GM12891 (cell line): Measurements from ENCODE around the gene OSBPL5.

Experiments used
- DNase-seq: peaks from one replicate; pipeline ENCODE4 v3.0.0; 2011; ENCODE audit warnings: low spot score; ENCODE audit not compliant: insufficient read length
- FAIRE-seq: peaks from 2 replicates; lab custom pipeline; 2011; peaks lifted over from hg19 to GRCh38; lab: Jason Lieb, UNC
- PAX5 ChIP-seq: IDR thresholded peaks from 2 replicates; pipeline ENCODE4 v1.6.1; 2011; ENCODE audit warnings: low read length, moderate library complexity, mild to moderate bottlenecking; ENCODE audit not compliant: insufficient read depth, severe bottlenecking
- POLR2A ChIP-seq: IDR thresholded peaks from 2 replicates; pipeline ENCODE4 v1.6.1; 2011; ENCODE audit warnings: low read depth, low read length, control low read depth
- POLR2AphosphoS5 ChIP-seq: IDR thresholded peaks from 2 replicates; pipeline ENCODE4 v1.6.1; 2011; ENCODE audit warnings: low read depth, low read length, control low read depth
- POU2F2 ChIP-seq: IDR thresholded peaks from 2 replicates; pipeline ENCODE4 v1.6.1; 2011; ENCODE audit warnings: low read depth, mild to moderate bottlenecking, control low read depth, low read length, moderate library complexity
- SPI1 ChIP-seq: IDR thresholded peaks from 2 replicates; pipeline ENCODE4 v1.6.1; 2011; ENCODE audit warnings: low read depth, low read length, control low read depth
- TAF1 ChIP-seq: IDR thresholded peaks from 2 replicates; pipeline ENCODE4 v1.6.1; 2011; ENCODE audit warnings: low read depth, low read length, control low read depth

OSBPL5 gene

DNA sequence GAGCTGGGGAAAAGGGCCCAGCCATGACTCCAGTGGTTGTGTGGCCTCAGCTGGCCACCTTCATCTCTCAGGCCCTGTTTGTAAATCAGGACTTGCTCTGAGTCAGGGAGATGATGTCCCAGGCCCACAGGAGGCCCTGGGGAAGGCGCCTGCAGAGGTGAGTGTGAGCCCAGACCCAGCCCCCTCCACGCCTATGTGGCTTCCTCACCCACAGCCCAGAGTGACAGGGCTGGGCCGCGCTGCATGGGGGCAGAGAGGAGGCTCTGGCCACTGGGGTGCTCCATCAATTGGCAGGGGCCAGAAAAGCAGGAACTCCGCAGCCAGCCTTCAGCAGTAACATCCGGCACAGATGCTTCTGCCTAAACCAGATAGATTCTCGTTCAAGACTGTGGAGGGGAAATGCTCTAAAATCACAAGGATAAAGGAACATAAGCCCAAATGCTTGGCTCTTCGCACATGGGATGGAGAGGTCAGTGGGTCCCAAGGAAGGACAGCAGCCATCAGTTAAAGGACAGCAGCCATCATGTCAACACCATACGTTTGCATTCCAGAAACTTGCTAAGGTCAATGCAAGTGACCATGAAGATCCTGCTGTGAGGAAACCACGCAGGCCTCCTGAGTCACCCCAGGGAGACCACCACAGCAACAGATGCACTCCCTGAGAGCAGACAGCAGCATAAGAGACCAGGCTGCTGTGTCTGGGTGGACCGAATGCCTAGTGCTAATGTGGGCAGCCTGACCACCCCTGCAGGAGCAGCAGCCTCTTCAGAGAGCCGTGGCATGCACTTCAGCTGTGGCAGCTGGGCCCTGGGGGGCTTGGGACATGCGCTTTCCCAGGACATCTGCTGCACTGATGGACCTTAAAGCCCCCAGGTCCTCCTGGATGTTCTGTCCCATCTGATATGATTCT is 28.3 kb downstream of the OSBPL5 start:
- TF ChIP-seq SPI1, result no peak
- TF ChIP-seq POU2F2, result no peak
- TF ChIP-seq POLR2A, result no peak
- TF ChIP-seq PAX5, result no peak
- DNase-seq (no peak), FAIRE-seq (no peak)

DNA sequence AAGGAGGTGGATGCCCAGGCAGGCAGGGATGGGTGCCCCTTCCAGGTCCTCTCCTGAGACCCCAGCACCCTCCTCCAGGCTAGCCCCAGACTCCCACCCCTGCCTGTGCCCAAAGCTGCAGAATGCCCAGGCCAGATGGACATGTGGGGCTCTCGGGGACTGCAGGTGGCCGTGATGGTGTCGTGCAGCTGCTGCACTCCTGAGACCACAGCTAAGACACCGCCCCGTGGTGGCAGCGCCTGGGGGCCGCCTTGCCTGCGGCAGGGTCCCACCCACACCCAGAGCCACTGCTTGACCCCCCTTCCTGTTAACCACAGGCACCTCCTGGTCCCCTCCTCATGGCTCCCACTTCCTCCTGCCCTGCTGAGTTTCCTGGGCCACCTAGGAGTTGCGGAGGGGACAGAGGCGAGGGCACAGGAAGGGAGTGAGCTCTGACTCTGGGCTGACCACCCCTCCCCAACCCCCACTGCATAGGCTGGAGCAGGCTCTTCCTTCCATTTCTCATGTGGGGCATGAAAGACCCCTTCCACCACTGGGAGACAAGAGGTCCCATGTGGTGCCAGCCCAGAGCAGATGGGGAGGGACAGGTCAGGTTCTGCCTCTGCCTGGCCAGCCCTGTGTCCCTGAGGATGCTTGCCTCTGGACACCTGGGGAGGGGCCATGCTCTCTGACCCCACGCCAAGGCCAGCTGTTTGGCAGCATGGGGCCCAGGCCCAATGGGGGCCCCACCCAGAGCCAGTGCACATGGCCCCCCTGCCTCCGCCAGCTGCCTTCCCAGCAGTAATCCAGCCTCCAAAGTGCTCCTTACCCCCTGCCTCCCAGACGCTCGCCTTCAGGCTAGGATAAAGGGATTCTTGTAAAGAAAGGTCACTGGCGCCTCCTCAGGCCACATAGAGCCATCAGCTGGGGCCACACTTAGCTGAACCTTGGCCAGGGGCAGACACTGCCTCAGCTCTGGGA is 29.3 kb downstream of the OSBPL5 start:
- DNase-seq, result no peak
- TF ChIP-seq POLR2A, result no peak
- TF ChIP-seq POLR2AphosphoS5, result no peak
- no peak for TF ChIP-seq SPI1
- no peak for TF ChIP-seq TAF1
- no peak for TF ChIP-seq PAX5
- TF ChIP-seq POU2F2, result no peak
- FAIRE-seq, result no peak

DNA sequence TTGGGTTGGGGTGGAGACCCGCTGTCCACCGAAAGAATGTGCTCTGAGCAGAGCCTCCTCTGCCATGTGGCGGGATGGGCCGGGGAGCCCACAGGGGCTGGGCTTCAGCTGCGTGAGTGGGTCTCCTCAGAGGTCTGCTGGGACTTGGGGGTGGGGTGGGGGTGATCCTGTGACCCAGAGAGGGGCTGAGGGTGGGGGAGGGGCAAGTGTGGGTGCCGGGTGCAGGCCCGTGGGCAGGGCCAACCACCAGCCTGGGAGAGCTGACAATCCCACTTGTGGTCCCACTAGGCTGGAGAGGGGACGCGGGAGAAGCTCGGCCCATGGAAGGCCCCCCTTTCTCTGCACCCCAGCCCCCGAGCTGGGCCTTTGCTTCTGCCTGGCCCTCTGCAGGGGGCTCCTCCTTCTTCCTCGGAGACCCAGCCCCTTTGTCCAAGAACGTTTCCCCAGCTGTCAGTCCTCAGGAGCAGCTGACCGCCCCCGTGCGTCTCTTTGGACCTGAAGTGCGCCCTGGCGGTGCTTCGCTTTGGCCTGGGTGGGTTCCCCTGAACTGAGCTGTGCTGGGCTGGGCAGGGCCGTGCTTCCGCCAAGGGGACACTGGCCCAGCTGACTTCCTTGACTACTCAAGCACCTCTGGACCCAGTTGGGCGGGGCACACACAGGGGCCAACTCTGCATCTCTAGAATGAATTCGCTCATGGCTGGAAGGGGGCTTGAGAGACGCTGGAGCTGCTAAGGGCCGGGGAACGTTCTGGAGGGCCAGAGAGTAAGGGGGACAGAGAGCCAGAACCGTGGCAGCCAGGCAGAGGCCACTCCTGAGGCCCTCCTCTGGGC is 30.2 kb downstream of the OSBPL5 start:
- FAIRE-seq (no peak), DNase-seq (no peak)
- no peak for TF ChIP-seq POLR2AphosphoS5
- no peak for TF ChIP-seq PAX5
- no peak for TF ChIP-seq TAF1
- TF ChIP-seq POU2F2, result no peak
- no peak for TF ChIP-seq POLR2A
- TF ChIP-seq SPI1, result no peak

DNA sequence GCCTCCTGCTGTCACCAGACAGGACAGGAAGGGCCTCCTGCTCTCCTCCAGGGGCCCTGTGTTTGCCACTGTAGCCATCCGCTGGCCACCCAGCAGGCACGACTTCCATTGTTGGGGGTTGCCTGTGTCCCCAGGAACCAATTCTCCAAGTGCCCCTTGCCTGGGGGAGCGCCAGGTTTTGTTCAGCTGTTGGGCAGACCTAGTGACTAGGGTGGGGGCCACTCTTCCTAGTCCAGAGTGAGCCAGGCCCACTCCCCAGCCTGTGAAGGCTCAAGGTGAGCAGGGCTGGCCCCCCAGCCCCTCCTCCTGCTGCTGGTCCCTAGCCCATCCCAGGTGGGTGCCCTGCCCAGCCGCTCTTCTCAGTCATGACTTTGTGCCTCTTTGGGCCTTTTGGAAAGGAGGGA is 30.9 kb downstream of the OSBPL5 start:
- DNase-seq (no peak), FAIRE-seq (no peak)
- TF ChIP-seq TAF1, result no peak
- no peak for TF ChIP-seq POU2F2
- no peak for TF ChIP-seq SPI1

DNA sequence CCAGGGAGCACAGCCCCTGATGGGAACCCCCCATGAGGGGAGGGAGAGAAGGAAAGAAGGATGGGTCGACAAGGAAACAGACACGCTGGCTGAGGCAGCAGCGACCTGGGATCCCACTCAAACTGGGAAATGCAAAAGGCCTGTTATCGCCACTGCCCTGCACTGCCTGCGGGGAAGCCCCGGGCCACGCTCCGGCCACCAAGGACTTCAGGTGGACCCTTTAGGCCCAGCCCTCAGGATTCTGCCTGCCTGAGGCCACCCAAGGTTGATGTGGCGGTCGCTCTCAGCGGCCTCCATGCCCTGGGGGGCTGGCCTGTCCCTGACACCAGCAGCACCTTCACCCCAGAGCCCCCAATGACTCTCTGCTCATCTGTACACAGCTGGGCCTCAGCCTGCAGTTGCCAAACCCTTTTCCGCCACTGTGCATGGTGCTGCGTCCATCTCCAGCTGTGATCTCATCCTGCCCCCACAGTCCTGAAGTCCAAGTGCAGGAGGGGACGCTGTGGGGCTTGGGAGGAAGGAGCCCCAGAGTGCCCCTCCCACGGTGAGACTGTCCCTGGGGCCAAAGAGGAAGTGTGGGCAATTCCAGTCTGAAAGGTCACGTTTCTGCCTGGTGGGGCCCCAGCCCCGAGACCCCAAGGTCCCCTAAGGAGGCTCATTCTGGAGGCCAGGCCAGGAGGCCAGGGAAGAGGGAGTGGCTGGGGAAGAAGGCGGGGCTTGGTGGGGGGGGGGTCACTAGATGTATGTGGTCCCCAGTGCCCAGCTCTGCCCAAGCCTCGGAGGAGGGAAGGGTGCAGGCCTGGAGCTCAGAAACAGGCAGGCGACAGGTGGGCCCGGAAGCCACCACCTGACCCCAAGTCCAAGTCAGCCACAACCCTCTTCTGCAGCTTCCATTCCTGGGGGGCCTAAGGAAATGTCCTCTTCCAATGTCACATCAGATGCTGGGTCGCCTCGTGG is 31.6 kb downstream of the OSBPL5 start:
- TF ChIP-seq POLR2AphosphoS5, result no peak
- TF ChIP-seq POU2F2, result no peak
- TF ChIP-seq PAX5, result no peak
- TF ChIP-seq POLR2A, result no peak
- no peak for TF ChIP-seq TAF1
- TF ChIP-seq SPI1, result no peak
- no peak for FAIRE-seq
- no peak for DNase-seq

DNA sequence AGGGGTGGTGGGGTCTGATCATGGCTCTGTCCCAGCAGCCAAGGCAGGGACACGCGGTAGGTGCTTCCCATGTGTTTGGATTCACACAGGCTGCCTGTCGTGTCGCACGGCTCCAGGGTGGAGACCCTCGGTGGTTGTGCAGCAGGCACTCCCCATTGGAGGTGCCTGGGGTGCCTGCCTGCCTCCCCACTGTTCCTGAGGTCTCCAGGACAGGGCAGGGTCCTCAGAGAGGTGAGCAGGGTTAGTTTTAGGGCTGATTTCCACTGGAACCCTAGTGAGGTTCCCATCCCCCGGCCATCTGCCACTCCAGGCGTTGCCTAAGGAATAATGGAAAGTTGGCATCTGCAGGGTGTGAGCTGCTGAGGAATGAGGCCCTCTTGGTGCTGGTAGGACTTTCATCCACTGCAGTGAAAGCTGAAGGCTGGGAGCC is 32.3 kb downstream of the OSBPL5 start:
- DNase-seq (no peak), FAIRE-seq (no peak)
- no peak for TF ChIP-seq SPI1

DNA sequence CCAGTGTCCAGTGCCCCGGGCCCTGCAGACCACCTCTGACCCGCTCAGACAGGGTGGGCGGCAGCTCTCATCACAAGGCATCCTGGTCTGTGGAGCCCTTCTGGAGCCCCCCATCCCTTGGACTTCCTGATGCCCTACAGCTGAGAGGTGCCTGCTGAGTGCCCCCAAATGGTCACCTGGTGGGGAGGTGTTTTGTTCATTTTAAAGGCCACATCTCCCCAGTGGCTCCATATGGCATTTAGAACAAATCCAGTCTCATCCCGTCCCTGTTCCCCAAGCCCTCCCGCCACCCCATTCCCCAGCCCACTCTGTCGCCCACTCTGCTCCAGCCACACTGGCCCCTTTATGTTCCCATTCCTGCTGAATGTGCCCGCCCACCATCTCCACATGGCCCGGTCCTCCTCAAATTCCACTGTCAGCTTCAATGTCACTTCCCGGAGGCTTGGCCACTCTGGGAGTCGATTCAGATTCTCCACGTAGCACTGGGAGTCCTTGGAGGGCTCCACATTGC is 32.8 kb downstream of the OSBPL5 start:
- DNase-seq, result no peak
- TF ChIP-seq PAX5 (no peak), SPI1 (no peak), POLR2AphosphoS5 (no peak), POLR2A (no peak), TAF1 (no peak), POU2F2 (no peak)

DNA sequence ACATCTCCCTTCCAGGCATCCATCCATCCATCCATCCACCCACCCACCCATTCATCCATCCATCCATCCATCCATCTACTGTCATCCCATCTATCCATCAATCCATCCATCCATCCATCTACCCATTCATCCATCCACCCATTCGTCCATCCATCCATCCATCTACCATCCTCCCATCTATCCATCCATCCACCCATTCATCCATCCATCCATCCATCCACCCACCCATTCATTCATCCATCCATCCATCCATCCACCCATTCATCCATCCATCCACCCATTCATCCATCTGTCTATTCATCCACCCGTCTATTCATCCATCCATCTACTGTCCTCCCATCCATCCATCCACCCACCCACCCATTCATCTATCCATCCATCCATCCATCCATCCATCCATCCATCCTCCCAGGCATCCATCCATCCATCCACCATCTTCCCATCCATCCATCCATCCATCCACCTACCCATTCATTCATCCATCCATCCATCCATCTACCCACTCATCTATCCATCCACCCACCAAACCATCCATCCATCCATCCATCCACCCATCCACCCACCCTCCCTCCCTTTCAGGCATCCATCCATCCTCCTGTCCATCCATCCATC is 33.7 kb downstream of the OSBPL5 start:
- no peak for TF ChIP-seq POLR2A
- TF ChIP-seq TAF1, result no peak
- TF ChIP-seq POLR2AphosphoS5, result no peak
- TF ChIP-seq POU2F2, result no peak
- TF ChIP-seq SPI1, result no peak
- TF ChIP-seq PAX5, result no peak
- DNase-seq (no peak), FAIRE-seq (no peak)

More for the DNA sequence above, 32.8 kb downstream of the OSBPL5 start:
- FAIRE-seq, result no peak
